Liver (tissue), 3 donors: ENCODE measurements around the gene INTS2.

Source experiments
- ATF3 ChIP-seq: IDR thresholded peaks from 2 replicates; pipeline ENCODE4 v1.6.1; 2016; ENCODE audit warnings: antibody characterized with exemption
- CTCF ChIP-seq: fragments of 150-350 bp; IDR thresholded peaks from 2 replicates; pipeline ENCODE4 v1.5.1; 2017; ENCODE audit warnings: improper control_type of control experiment, low read depth, low read length; ENCODE audit not compliant: missing input control
- EGR1 ChIP-seq, 2 donors: IDR thresholded peaks; 2 replicates each; pipeline ENCODE4 v1.6.1; 2016 to 2018; ENCODE audit warnings: antibody characterized with exemption in 2 of 2, low read depth in 2 of 2
- FOXA1 ChIP-seq: IDR thresholded peaks from 2 replicates; pipeline ENCODE4 v1.6.1; 2016; ENCODE audit warnings: antibody characterized with exemption
- GABPA ChIP-seq, 2 donors: IDR thresholded peaks in 1 of 2; conservative IDR thresholded peaks in 1 of 2; 2 replicates each; pipeline ENCODE4 v1.6.1; 2016; ENCODE audit warnings: antibody characterized with exemption in 2 of 2, mild to moderate bottlenecking in 1 of 2, moderate library complexity in 1 of 2
- NR2F2 ChIP-seq: IDR thresholded peaks from 2 replicates; pipeline ENCODE4 v1.6.1; 2016; ENCODE audit warnings: antibody characterized with exemption
- RAD21 ChIP-seq, 2 donors: IDR thresholded peaks; 2 replicates each; pipeline ENCODE4 v1.6.1; 2016; ENCODE audit warnings: antibody characterized with exemption in 2 of 2, mild to moderate bottlenecking in 2 of 2
- REST ChIP-seq: IDR thresholded peaks from 2 replicates; pipeline ENCODE4 v1.6.1; 2016; ENCODE audit warnings: antibody characterized with exemption, mild to moderate bottlenecking
- RXRA ChIP-seq, 2 donors: IDR thresholded peaks; 2 replicates each; pipeline ENCODE4 v1.6.1; 2017 to 2018; ENCODE audit warnings: antibody characterized with exemption in 2 of 2, mild to moderate bottlenecking in 1 of 2
- TAF1 ChIP-seq: conservative IDR thresholded peaks from 2 replicates; pipeline ENCODE4 v1.6.1; 2016; ENCODE audit warnings: antibody characterized with exemption, mild to moderate bottlenecking
- TF ChIP-seq, protein P1 (sequence below): IDR thresholded peaks from 2 replicates; pipeline ENCODE4 v1.6.1; 2016; ENCODE audit warnings: antibody characterized with exemption
- donor health status: healthy.
- donor health status: healthy.

- TF ChIP-seq EGR1 (IDR thresholded peaks at IDR 0.05; ENCODE audit: low read depth in 2 of 2) (no peak), RAD21 (IDR thresholded peaks at IDR 0.05) (no peak), FOXA1 (no peak), REST (no peak), CTCF (no peak), GABPA (IDR thresholded peaks at IDR 0.05 in 1 of 2, conservative IDR thresholded peaks at IDR 0.05 in 1 of 2) (no peak), RXRA (IDR thresholded peaks at IDR 0.05) (no peak), ATF3 (no peak), TAF1 (no peak), NR2F2 (no peak)
- TF ChIP-seq, protein P1, sequence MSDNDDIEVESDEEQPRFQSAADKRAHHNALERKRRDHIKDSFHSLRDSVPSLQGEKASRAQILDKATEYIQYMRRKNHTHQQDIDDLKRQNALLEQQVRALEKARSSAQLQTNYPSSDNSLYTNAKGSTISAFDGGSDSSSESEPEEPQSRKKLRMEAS: no peak
Measured at GRCh38 chr17:61839300-61839786, 88.4 kb downstream of the INTS2 start.
